DMS79 treated with DMSO at 0.1 percent for 48 hours (cell line): ENCODE results near the gene DGLUCY.
A peak's percentile ranks its signal among the peaks of the same experiment; 100 is the strongest.
"Not testable (repeated sequence)": the region's sequence is repeated elsewhere in the genome, so short reads cannot be mapped to it uniquely, and the experiment has no call there.

Experiments used
- DNase-seq: peaks from one replicate; lab custom pipeline; 2025; lab: John Stamatoyannopoulos, UW

DGLUCY gene

GRCh38 chr14:91233936-91234790 is 120.3 kb downstream of the DGLUCY start:
- no peak for DNase-seq

DNA sequence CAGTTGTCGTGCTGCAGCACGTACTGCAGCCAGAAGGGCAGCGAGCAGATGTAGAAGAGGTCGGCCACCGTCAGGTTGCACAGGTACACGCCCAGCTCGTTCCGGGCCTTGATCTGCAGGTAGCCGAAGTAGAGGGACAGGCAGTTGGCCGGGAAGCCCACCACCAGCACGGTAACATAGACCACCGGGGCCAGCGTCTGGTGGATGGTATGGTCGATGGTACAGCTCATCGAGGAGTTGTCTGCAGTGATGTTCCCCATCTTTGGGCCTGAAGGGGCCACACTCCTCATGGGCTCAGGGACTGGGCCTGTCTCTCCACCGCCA is 120.9 kb downstream of the DGLUCY start:
- no peak for DNase-seq

DNA sequence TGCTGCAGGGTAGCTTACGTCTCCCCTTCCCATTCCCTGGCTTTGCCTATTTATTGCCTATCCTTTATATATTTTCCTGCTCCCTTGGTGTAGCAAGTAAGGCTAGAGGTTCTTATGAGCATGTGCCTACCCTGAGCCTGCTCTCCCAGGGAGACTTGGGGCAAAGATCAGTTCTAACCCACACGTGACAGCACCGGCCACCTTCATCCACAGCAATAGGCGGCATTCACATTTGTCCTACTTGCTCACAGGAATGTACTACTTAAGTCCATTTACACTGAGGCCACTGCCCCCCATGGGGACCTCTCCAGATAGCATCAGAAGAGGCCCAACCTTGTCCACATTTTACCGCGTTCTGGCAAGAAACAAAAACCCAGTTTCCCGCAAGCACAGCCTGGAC is 122.0 kb downstream of the DGLUCY start:
- DNase-seq = no peak

DNA sequence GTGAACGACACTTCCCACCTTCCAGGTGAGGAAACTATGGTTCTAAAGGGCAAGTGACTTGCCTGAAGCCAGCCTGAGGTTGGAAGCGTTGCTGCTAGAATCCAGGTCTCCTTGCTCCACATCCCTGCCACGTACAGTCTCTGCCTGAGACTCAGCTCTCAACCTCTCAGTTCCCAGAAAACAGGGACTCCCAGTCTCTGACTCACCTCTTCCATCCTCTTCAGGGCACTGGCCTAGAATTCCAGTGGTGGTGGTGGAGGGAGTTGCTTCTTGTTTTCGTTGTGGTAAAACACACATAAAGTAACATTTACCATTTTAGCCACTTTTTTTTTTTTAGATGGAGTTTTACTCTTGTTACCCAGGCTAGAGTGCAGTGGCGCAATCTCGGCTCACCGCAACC is 123.3 kb downstream of the DGLUCY start:
- DNase-seq = no peak

GRCh38 chr14:91238085-91238484 is 124.2 kb downstream of the DGLUCY start:
- DNase-seq = no peak

DNA sequence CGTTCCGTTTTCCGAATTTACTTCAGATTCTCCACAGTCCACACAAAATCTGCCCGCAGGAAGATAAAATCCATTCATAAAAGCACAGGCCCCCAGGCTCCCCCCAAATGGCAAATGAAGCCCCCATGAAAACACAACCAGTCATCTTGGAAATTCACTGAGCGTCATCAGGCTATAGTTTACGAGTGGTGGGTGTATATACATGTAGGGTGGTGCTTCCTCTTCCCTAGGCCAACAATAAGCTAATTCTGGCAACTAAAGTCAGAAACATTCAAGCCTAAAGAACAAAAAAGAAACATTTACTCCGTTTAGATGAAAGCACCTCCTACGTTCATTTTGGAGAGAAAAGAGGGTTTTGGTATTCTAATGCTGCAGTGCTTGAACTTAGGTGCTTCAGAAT is 124.8 kb downstream of the DGLUCY start:
- DNase-seq = no peak

GRCh38 chr14:91241863-91242262 is 128.0 kb downstream of the DGLUCY start:
- DNase-seq = no peak

- DNase-seq = no peak
Measured at GRCh38 chr14:91242635-91243034, 128.8 kb downstream of the DGLUCY start.

- no peak for DNase-seq
Measured at GRCh38 chr14:91243074-91243471, 129.2 kb downstream of the DGLUCY start.

DNA sequence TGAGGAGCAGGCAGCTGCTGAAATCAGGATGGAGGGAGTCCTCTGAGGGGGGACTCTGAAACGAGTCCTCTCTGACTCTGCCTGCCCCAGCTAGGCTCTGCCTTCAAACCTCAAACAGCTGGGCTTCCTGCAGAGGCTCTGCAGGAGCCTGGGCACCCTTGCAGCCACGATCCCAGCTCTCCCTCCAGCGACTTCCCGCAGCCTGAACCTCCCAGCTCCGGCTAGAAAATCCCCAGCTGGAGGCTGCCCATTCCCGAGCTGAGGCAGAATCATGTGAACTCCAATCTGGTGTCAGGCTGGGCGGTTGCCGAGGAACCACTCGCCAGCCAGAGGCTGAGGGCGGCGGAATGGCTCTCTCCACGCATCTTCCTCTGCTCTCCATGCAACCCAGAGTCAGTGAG is 130.6 kb downstream of the DGLUCY start, which contains the start of gene GPR68:
TSS of gene GPR68 (minus strand) at position 204 of the 401 bp plus-strand sequence. CDS start 9,654 bp downstream, outside the sequence.
- peak; percentile 80 for DNase-seq

- DNase-seq = no peak
Measured at GRCh38 chr14:91245029-91245428, 131.2 kb downstream of the DGLUCY start.

GRCh38 chr14:91245616-91246015 is 131.7 kb downstream of the DGLUCY start:
- DNase-seq = not testable (repeated sequence)

- peak; percentile 93 for DNase-seq
Measured at GRCh38 chr14:91246051-91246852, 132.4 kb downstream of the DGLUCY start.

DNA sequence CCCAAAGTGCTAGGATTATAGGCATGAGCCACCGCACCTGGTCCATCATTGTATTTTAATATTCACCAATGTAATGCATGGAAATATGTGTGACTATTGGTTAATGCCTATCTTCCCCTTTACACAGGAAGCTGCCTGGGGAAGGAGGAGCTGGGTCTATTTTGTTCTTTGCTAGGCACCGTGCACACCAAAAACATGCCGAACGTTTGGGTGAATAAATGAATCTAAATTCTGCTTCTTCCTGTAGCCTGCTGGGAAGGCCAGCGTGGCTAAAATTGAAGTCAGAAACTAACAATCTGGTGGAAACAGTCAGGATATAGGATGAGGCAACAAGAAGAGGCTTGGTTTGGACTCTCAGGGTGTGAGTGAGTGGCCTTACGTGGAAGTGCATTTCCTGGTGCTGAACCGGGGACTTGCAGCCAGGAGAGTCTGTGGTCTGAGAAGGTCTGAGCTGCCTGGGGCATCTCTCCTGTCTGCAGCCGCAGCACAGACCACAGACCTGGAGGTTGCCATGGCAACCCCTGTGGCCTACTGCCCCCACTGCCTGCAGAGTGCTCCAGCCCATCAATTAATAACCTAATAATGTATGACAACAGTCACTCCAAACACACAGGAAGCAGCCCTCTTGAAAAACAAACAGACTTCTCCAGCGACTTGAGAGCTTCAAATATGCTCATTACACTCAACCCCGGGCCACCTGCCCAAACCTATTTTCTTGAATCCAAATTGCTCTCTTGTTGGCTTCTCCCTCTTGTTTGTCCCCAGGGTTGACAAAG is 136.2 kb downstream of the DGLUCY start:
- peak; percentile 100 for DNase-seq

DNA sequence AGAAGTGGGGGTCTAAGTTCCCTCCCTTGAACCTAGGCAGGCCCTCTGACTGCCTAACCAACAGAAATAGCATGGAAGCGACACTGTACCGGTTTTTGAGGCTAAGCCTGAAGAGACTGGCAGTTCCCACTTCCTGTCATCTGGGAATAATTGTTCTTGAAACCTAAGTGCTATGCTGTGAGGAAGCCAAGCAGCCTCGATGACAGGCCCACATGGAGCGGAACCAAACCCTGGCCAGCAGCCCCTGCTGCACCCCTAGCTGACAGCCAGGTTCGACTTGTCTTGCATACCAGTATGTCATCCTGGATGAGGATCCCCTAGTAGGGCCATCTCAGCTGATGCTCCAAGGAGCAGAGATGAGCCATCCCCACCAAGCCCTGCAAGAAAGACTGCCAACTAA is 137.0 kb downstream of the DGLUCY start:
- peak; percentile 98 for DNase-seq

DNA sequence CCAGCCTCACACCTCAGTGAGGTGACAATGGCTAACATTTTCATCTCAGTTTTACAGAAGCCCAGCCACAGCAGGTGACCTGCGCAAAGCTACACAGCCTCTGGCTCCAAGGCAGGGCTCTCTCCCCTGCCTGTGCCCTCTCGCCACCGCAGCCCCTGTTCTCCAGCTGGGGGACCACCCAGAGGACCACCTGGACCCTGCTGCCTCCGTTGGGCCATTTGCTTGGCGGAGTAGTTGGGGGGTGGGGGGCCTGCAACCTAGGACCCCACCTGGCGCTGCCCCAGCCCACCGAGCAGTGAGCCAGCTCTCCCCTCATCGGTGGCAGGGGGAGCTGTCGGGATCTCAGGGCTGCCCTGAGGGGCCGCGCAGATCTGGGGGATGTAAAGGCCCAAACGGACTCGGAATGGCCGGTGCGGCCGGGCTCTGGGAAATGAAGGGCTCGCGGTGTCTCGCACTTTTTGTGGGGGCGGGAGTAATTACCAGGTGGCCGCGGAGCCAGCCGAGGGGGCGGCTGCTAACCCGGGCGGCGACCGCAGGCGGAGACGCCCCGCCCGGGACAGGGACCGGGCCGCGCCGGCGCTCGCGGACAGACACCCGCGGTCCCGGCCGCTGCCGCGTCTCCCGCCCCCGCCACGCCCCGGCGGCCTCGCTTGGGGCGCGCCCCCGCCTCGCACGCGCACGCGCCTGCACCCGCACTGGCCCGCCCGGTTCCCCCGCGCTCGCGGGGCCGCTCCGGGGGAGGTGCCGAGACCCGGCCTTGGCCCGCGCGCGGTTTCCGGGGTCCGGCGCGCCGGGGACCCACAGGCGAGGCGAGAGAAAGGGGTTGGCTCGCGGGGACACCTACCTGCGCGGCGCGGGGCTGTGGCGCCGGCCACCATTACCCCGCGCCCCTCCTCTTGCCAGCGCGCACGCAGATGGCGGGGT is 139.3 kb downstream of the DGLUCY start:
- DNase-seq = no peak

DNA sequence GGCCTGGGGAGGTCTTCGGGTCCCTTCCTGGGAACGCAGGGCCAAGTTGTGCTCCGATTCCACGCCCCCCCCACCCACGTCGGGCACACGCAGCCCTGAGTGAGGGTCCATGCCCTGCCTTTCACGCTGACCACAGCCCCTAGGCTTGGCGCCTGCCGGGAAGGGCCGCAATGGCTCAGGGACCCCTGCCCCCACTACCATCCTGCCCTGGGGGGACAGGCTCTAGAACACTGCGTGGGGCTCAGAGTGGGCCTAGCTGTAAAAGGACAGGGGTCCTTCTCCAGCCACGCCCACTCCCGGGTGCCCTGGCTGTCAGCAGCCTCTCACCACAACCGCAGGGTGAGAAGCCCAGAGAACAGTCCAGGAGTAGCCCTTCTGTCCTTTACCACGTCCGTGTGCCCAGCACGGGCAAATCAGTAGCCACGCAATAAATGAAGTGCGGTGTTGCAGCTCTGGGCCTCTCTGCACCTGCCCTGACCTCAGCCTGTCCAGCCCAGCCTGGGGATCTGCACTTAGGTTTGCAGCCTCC is 140.0 kb downstream of the DGLUCY start:
- no peak for DNase-seq

- no peak for DNase-seq
Measured at GRCh38 chr14:91254461-91254860, 140.6 kb downstream of the DGLUCY start.

GRCh38 chr14:91255026-91255695 is 141.3 kb downstream of the DGLUCY start:
- DNase-seq = no peak

- DNase-seq = peak; percentile 76
Measured at GRCh38 chr14:91256661-91257060, 142.8 kb downstream of the DGLUCY start.
